Sigmoid colon (tissue), 4 donors: ENCODE measurements around the gene GDA.

ENCODE experiments used
- EP300 ChIP-seq, 4 donors: sonication (generic); formaldehyde crosslinking; IDR thresholded peaks; one replicate each; pipeline ENCODE4 v1.6.1; 2017; ENCODE audit warnings: antibody characterized with exemption in 4 of 4
- POLR2A ChIP-seq, 2 donors: fragments of 450-650 bp; IDR thresholded peaks; one replicate each; pipeline ENCODE4 v1.6.1; 2016; ENCODE audit warnings: antibody characterized with exemption in 2 of 2, mild to moderate bottlenecking in 2 of 2, moderate library complexity in 2 of 2
- TF ChIP-seq, protein P1 (sequence below), 4 experiments: fragments of 450-650 bp in 3 of 4; fragments of 200-600 bp in 1 of 4; IDR thresholded peaks; one replicate each; pipeline ENCODE4 v1.5.1; 2016 to 2019; ENCODE audit warnings: antibody characterized with exemption in 4 of 4, mild to moderate bottlenecking in 3 of 4, moderate library complexity in 2 of 4

GRCh38 chr9:72149231-72149975, at the start of gene GDA:
- TF ChIP-seq, protein P1, sequence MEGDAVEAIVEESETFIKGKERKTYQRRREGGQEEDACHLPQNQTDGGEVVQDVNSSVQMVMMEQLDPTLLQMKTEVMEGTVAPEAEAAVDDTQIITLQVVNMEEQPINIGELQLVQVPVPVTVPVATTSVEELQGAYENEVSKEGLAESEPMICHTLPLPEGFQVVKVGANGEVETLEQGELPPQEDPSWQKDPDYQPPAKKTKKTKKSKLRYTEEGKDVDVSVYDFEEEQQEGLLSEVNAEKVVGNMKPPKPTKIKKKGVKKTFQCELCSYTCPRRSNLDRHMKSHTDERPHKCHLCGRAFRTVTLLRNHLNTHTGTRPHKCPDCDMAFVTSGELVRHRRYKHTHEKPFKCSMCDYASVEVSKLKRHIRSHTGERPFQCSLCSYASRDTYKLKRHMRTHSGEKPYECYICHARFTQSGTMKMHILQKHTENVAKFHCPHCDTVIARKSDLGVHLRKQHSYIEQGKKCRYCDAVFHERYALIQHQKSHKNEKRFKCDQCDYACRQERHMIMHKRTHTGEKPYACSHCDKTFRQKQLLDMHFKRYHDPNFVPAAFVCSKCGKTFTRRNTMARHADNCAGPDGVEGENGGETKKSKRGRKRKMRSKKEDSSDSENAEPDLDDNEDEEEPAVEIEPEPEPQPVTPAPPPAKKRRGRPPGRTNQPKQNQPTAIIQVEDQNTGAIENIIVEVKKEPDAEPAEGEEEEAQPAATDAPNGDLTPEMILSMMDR (IDR thresholded peaks at IDR 0.05): no peak
- no peak for TF ChIP-seq POLR2A (IDR thresholded peaks at IDR 0.05)
- no peak for TF ChIP-seq EP300 (IDR thresholded peaks at IDR 0.05)
